PFSK-1 (cell line): ENCODE measurements around the gene SELENOS.

Experiments
- POLR2AphosphoS5 ChIP-seq: IDR thresholded peaks from 2 replicates; pipeline ENCODE4 v1.6.1; 2012; ENCODE audit warnings: low read depth, mild to moderate bottlenecking, control low read depth, low read length, moderate library complexity
- REST ChIP-seq, 2 experiments: IDR thresholded peaks; 2 replicates each; pipeline versions ENCODE4 v1.6.1 to v1.8.0; 2011 to 2012; ENCODE audit warnings: low read depth in 2 of 2, low read length in 2 of 2, control low read depth in 1 of 2, inconsistent platforms in 1 of 2, mild to moderate bottlenecking in 1 of 2, moderate library complexity in 1 of 2; ENCODE audit not compliant: insufficient read depth in 1 of 2
- TAF1 ChIP-seq: IDR thresholded peaks from 2 replicates; pipeline ENCODE4 v1.6.1; 2012; ENCODE audit warnings: low read length, control low read depth, borderline replicate concordance; ENCODE audit not compliant: insufficient read depth

DNA sequence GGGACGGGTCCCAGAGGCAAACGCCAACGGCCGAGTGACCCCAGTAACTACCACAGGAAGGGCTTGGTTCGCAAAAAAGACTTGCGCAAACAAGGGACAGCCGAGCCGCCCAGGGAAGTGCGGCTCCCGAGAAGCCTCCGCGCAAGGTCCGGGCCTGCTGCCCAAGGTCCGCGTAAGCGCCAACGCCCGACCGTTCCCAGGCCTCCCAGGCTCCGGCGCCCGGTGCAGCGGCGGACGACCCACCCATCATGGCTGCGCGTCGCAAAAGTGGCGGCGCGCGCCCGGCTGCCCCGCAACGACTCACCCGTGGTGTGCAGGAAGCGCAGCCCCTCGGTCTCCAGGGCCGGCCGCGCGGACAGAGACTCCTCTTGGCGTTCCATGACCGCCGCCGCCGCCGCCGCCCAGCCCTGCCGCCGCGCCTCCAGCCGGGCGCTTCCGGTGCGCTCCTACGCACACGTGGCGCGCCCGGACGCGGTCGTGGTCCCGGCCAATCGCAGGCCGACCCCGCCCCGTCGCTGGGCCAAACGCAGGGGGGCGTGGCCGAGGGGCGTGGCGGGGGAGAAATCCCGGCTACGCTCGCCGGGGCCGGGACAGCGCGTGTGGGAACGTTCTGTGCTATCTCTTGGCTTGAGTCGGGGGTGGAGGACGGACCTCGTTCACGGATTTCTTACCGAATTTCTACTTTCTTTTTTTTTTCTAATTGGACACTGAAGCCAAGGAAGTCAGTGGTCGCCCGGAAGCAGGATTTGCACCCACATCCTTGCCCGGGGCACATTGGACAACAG, at the start of gene SELENOS:
- no peak; the same call in none of the 2 replicates for TF ChIP-seq POLR2AphosphoS5
- TF ChIP-seq TAF1: no peak
- TF ChIP-seq REST (IDR thresholded peaks at IDR 0.05; ENCODE audit: insufficient read depth in 1 of 2, low read depth in 2 of 2, low read length in 2 of 2): no peak
